GM12878 (cell line): Measurements from ENCODE around the gene NIPAL1.

Experiments
- ASH2L ChIP-seq: fragments of 300-600, 200-600 bp; sonication (generic); IDR thresholded peaks from 2 replicates; pipeline ENCODE4 v1.6.1; 2017; ENCODE audit warnings: low read depth, mild to moderate bottlenecking, borderline replicate concordance
- CEBPZ ChIP-seq: fragments of 150-350 bp; IDR thresholded peaks from 2 replicates; pipeline ENCODE4 v1.6.1; 2016; ENCODE audit warnings: low read depth, low read length
- NFXL1 ChIP-seq: fragments of 450-650 bp; IDR thresholded peaks from 2 replicates; pipeline ENCODE4 v1.6.1; 2017; ENCODE audit warnings: antibody characterized with exemption, mild to moderate bottlenecking, borderline replicate concordance
- PAX5 ChIP-seq: IDR thresholded peaks from 2 replicates; pipeline ENCODE4 v1.6.1; 2011; ENCODE audit warnings: low read depth, low read length, borderline replicate concordance
- POLR2A ChIP-seq: IDR thresholded peaks from 2 replicates; pipeline ENCODE4 v1.6.1; 2011; ENCODE audit warnings: low read depth, mild to moderate bottlenecking, low read length
- RAD21 ChIP-seq: IDR thresholded peaks from 2 replicates; pipeline ENCODE4 v1.6.1; 2011; ENCODE audit warnings: mild to moderate bottlenecking, low read depth, low read length, moderate library complexity; ENCODE audit not compliant: insufficient read depth
- TCF7 ChIP-seq: IDR thresholded peaks from 2 replicates; pipeline ENCODE4 v1.6.1; 2014; ENCODE audit warnings: antibody characterized with exemption, borderline replicate concordance

DNA sequence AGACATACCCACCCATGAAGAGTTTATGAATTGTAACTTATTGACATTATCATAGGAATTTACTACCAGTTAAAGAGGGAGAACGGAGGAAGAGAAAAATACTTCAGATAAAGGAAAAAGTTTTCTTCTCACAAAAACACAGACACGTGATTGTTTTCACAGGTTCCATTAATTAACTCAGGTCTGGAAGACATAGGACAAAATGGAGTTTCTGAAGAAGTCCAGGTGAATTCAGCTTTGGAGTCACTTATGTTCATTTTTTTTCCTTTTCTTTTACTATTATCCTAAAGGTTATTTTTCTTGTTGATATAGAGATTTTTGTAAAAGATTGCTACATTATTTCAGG, 20.5 kb downstream of the NIPAL1 start:
- TF ChIP-seq NFXL1 (no peak), CEBPZ (no peak), ASH2L (no peak), POLR2A (no peak), RAD21 (no peak), TCF7 (no peak), PAX5 (no peak)
